GM18861 (cell line): Measurements from ENCODE around the gene PROX1.
"Not testable (repeated sequence)": the region's sequence is repeated elsewhere in the genome, so short reads cannot be mapped to it uniquely, and the experiment has no call there.

Experiments
- ATAC-seq: cut with Tn5 transposase; IDR thresholded peaks from one replicate; pipeline ENCODE4 v1.9.1; 2021; ENCODE audit not compliant: unreplicated experiment

The PROX1 gene

GRCh38 chr1:214067397-214067796 is 79.6 kb downstream of the PROX1 start:
- ATAC-seq: no peak

DNA sequence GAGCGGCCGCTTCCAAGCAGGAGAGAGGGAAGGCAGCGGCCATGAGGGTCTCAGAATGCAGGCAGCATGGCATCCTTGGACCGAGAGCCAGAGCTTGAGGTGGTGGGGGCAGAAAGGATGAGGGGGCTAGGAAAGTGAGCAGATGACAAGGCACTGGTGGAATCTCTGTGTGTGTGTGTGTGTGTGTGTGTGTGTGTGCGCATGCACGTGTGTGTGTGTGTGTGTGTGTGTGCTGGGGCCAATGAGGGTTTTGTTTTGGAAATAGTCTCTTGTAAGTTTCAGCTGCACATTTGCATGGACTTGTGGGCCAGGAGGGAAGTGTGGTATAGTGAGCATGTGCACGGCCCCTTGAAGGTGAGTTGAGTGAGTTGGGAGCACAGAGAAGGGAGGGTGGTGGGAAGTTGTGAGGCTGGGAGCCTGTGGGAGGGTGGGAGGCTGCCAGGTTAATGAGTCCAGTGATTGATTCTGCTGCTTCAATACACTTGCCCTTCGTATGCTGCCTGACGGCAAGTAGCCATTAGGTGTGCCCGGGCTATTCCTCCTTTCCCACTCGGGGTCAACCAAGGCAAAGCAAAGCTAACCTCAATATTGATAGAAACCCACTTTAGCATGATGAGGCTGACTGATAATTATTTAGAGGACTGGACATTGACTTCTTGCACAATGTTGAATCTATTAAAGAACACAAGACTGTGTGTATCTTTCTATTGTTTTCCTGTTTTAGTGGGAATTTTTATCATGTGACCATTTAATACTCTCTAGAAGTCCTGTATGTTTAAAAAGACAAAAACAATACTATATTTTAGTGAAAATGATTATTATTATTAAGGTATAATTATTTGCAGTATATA is 80.3 kb downstream of the PROX1 start:
- no peak for ATAC-seq

DNA sequence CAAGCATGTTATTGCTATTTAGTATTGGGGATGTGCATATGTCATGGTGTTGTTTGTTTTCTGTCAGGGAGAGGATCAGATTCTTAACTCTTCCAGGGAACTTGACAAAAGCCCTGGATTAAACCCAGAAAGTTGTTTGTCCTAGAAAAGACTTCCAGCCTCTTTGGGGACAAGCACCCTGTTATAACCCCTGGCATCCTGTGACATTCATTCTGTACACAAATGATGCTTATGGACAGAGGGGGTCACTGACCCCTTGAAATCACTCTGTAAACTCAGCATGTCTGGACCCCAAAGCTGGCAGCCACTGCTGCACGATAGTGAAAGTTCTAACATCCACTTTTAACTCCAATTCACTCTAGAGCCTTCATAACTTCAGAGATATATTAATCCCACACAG is 81.2 kb downstream of the PROX1 start:
- ATAC-seq: no peak

GRCh38 chr1:214071469-214071868 is 83.7 kb downstream of the PROX1 start:
- no peak for ATAC-seq

DNA sequence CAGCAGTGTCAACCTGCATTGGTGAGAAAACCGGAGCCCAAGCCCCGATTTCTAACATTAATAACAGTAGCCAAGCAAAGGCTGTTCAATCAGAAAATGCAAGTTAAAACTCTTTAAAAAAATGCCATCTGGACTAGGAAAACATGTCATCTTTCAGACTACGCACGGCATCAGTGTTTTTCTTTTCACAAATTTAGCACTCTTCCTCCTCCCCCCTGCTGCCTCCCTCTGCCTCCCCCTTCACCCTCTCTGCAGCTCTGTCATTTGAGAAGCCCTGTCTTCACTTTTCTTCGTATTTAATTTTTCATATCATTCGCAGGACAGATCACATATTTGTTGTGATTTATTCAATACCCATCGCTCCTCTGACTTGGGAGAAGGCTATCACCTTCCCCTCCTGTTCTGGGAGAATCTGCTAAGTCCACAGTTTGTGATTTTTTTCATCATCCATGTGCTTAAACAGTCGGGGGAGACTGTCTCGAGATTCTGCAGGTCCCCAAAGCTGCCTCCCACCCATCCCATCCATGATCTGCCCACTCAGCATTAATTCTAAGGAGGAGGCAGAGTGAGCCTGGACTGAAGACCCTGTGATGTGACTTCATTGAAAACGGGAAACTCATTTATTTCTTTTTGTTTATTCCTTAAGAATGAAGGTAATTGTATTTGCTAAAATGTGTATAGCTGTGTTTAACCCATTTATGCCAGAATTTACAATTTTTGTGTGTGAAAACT is 84.8 kb downstream of the PROX1 start:
- ATAC-seq: no peak

DNA sequence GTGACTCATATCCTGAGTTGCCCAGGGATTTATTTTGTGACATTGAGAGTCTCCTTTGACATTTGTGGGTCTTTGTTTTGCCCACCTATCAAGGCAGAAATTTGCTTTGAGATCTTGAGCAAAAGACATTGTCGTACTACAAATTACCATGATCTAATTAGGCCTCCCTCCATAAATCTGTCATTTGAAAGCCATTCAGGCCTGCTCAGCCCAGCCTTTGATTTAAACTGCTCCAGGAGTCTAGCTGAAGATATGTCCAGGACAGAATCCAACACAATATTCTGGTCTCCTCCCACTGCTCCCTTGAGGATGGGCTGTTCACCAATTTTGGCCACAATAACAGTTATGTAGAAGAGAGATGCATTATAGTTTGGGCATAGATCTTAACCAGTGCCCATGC is 86.7 kb downstream of the PROX1 start:
- ATAC-seq: no peak

DNA sequence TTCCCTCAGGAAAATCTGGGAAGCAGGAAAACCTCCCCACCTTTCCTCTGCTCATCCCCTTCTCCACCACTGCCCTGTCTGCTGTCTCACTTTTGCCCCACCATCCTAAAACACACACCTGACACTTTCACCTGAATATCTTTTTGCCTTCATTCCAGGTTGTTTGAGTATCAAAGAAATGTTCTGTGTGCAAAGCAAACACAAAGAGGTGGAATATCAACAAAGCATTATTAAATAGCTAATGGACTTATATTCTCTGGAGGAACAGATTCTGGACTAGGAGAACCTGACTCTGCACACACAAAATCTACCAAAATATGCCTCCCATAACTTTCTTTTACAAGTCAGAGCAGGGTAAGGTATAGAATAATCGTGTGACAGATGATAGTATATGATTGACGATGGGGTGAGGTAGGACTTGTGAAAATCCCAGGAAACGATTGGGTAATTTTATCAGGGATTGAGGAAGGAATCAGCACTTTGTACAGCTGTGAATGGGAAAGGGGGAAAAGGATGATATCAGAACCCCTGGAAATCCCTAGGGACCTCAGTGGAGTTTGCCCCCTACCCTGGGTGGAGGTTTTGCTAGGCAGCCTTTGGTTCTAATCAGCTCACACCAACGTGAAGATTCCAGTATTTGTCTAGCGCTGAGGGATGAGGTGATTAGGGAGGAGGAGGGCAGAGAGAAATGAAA is 87.7 kb downstream of the PROX1 start:
- no peak for ATAC-seq

- no peak for ATAC-seq
Observed at GRCh38 chr1:214075999-214076707, 88.4 kb downstream of the PROX1 start.

DNA sequence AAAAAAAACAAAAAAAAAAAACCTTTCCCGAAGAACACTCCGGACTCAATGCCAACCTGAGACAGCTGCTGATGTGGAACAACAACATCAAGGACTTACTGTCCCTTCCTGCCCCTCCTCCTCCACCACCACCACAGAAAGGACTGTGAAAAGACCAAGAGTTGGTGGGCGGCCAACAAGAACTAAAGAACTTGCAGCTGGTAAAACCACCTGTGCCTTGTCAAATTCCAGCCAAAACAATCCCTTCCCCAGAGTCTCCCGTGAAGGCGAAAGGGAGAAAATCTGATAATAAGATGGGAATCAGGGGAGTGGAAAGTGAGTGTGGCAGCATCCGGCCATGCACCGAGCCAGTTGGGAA is 88.9 kb downstream of the PROX1 start:
- ATAC-seq: no peak

DNA sequence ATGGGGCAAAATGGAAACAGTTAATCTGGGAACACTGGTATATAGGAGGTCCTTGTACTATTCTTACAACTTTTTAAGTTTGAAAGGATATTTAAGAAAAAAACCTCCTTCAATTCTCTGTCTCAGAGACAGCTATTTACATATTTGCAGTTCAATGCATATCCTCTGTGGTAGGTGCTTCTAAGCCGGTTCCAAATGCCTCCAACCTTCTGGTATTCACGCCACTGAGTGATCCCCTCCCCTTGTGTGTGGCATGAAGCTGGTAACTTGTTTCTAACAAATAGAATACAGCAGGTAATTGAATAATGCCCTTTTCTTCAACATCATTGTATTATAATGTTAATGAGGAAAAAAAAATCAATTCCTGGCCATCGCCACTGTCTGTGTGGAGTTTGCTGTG is 91.2 kb downstream of the PROX1 start:
- no peak for ATAC-seq

GRCh38 chr1:214085325-214085724 is 97.6 kb downstream of the PROX1 start:
- ATAC-seq: no peak

DNA sequence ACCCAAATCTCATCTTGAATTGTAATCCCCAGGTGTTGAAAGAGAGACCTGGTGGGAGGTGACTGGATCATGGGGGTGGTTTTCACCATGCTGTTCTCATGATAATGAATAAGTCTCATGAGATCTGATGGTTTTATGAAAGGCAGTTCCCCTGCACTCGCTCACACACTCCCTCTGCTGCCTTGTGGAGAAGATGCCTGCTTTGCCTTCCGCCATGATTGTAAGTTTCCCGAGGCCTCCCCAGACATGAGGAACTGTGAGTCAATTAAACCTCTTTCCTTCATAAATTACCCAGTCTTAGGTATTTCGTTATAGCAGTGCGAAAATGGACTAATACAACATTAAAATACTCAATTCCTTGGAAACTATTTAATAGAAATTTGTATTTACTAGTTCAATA is 99.2 kb downstream of the PROX1 start:
- no peak for ATAC-seq

- ATAC-seq: not testable (repeated sequence)
Observed at GRCh38 chr1:214089003-214089402, 101.2 kb downstream of the PROX1 start.
